Amniotic stem cell (primary cell): ENCODE data around the gene PNPLA2.

ENCODE experiments used
- DNase-seq: peaks from one replicate; lab custom pipeline; 2025; lab: John Stamatoyannopoulos, UW

PNPLA2 gene

DNA sequence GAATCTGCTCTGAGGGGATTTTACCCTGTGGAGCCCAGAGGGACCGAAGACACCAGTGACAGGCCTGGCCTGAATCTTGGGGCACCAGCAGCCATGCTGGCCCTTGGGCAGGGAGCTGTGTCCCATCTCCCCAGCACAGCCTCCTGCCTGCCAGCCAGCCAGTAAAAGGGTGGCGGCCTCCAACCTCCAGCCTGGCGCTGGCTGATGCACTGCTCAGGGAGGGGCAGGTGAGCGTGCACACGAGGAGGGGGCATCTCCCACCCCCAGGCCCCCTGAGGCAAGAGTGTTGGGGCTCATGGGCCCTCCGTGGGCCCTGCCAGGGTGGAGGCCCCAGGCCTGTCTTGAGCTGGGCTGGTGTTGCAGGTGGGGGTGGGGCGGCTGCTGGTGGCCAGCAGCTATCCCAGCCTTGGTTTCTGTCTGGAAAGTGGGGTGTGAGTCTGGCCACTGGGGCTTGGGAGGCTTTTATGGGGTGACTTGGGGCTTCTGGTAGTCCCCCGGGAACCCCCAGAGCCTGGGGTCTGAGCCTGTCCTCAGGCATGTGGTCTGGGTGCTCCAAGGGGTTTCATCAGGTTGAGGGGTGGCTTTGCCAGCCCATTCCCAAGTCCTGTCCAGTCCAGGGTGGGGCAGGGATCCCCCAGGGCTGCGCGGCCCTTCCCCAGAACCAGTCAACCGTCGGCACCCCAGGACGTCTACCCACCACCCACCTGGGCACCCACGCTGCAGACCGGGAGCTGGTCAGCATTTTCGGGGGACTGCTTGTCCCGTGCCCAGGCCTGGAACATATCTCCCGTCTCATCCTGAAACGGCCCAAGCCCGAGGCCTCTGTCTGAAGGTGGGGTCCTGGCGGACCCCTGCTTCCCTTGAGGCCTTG, 41.8 kb downstream of the PNPLA2 start:
- no peak for DNase-seq

DNA sequence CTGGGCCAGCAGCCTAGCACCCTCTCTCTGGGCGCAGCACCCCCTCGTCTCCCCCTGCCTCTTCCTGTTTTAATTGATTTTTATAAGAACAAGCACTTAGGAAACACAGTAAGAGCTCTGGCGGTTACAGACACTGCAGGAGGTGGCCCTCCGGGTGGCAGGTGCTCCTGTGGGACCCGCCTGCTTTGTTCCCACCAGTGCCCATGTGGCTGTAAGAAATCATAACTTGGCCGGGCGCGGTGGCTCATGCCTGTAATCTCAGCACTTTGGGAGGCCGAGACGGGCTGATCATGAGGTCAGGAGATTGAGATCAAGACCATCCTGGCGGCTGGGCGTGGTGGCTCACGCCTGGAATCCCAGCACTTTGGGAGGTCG, 42.4 kb downstream of the PNPLA2 start:
- no peak for DNase-seq

DNA sequence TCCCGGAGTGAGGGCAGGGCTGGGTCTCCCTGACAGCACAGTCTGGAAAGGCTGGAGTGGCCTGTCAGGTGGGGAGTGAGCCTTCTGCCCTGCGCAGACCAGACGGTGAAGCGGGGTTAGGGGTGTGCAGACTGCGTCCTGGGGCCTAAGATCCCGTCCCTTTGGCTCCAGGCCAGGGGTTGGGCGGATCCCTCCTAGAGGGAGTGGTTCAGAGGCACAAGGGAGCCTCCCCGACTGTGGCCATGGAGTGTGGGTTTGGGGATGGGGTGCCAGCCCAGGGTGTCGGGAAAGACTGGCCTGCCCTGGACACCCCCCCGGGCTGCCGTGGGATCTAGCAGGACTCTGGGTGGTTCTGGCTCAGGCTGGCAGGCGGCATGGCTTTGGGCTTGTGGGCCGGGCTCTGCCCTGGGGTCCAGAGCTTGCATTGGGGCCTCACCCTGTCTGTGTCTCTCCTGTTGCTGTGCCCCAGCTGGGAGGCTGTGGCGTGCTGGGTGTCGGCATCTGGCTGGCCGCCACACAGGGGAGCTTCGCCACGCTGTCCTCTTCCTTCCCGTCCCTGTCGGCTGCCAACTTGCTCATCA, 43.5 kb downstream of the PNPLA2 start:
- no peak for DNase-seq

DNA sequence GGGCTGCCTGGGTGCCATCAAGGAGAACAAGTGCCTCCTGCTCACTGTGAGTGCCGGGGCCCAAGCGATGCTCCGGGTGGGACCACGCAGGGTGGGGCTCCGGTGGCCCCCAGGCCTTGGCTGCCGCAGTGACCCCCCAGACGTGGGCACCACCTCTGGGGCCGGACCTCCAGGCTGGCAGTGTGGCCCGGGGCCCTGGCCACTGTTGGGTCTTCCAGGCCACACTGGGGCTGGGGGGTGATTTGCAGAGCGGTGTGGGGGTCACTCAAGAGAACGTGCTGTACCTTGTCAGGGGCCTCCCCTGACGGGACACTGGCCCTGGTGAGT, 43.9 kb downstream of the PNPLA2 start:
- DNase-seq = no peak

DNA sequence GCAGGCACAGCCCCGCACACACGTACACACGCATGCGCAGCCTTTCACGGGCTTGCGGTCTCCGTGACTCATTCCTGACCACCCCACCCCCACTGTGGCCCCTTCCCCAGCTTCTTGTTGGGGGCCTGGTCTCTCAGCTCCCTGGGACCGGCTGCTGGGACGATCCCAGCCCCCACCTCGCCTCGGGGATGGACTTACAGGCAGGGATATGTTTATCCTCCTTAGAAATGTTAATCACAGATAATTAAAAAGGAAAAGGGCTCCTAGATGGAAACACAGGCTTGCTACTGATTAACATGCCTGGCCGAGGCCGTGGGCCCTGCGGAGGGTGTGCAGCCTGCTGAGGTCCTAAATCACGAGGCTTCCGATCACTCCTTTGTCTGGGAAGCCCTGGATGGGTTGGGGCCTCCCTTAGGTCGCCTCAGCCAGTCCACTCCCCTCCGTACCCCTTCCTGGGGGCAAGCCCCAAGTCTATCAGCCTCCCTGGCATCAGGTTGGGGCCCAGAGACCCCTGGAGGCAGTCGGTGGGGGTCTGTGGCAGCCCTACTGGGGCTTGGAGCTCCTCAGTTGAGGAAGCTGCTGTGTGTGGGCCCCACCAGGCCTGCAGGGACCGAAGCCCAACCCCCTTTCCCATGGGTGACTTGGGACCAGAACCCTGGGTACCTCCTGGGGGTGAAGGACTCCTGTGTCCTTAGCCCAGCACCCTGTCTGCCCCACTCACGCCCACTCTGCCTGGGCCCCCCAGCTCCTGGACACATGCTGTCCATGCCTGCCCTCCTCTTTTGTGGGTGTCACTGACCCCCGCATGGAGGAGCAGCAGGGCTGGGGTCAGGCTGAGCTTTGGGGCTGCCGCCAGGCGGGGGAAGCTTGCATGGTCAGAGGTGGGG, 44.6 kb downstream of the PNPLA2 start:
- no peak for DNase-seq

DNA sequence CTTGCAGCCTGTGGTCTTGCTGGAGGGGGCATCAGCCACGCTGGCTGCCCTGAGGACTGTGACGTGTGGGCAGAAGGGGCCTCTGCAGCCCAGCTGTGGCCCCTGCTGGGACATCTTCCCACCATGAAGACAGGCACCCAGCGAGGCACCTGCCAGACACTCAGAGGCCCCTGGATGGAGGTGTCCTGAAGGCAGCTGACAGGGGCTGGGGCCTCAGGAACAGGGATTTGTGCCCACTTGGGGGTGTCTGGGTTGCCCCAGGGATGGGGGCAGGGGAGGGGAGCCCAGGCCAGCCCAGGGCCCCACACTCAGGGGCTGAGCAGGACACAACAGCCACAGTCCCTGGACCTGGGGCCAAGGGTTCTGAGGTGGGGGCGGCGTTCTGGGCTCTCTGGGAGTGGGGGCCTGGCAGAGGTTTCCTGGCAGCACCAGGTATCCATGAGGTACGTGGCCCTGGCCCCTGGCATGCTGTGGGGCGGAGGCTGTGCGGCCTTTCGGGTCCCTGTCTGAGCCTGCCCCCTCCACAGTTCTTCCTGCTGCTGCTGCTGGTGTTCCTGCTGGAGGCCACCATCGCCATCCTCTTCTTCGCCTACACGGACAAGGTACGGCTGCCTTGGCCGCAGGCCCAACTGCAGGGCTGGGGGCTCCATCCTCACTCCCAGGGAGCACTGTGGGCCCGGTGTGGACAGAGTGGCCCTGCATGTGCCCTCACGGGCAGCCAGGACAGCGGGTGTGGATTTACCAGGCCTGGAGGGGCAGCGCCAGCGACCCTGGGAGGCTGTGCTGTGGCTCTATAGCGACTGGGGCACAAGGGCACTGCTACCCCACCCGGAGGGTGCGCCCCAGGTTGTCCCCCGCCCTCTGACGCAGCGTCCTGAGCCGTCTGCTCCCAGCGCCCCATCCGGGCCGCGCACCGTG, 45.5 kb downstream of the PNPLA2 start:
- DNase-seq = no peak

DNA sequence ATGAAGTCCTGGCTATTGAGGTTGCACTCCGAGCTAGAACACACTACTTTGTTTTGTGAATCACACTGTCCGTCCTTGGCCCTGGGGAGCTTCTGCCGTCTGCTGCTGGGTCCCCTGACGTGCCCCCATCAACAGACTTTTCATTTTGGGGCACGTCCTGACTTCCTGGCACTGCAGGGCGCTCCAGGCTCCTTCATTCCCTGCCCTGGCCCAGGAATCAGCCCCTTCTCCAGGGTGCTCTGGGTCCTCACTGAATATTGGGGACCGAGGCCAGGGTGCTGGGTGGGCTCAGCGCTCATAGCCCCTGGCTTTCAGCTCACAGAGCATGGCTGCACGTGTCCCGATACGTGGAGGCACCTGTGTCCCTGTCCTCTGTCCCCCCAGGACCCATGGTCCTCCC, 46.2 kb downstream of the PNPLA2 start:
- DNase-seq = no peak

DNA sequence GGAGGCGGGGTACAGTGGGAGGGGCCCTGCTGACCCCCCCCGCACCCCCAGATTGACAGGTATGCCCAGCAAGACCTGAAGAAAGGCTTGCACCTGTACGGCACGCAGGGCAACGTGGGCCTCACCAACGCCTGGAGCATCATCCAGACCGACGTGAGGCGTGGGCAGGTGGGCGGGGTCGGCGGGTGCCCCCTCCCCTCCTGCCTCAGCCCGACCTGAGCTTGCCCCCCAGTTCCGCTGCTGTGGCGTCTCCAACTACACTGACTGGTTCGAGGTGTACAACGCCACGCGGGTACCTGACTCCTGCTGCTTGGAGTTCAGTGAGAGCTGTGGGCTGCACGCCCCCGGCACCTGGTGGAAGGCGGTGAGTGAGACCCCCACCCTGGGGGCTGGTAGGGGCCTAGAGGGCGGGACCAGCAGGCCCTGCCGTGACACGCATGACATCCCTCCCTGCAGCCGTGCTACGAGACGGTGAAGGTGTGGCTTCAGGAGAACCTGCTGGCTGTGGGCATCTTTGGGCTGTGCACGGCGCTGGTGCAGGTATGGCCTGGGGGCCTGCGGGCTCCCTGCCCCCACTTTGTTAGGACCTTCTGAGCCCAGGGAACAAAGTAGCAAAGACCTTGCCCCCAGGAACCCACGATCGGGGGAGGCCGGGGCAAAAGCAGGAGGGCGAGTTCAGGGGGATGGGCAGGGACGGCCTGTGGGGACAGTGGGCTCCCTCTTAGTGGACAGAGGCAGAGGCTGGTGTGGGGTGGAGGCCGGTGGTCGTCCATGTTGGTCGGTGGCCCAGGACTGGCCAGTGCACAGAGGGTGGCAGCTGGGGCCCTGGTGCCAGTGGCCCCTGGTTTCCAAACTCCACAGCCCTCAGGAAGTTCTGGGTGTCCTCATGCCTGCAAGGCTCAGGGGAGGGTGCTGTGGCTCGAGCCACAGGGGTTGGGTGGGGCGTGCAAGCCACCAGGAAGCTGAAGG, 47.0 kb downstream of the PNPLA2 start:
- no peak for DNase-seq

DNA sequence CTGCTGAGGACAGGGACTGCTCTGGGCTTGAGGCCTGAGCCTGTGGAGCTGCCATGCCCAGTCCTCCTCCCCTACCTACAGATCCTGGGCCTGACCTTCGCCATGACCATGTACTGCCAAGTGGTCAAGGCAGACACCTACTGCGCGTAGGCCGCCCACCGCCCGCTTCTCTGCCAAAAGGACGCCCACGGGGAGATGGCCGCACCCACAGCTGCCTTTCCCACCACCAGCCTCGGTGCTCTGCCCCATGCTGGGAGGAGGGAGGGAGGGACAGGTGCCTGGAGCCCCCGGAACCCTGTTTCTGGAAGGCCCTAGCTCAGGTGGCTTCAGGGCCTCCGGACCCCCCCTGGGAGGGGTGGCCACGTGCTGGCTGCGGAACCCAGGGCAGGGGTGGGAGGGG, 47.8 kb downstream of the PNPLA2 start:
- no peak for DNase-seq

DNA sequence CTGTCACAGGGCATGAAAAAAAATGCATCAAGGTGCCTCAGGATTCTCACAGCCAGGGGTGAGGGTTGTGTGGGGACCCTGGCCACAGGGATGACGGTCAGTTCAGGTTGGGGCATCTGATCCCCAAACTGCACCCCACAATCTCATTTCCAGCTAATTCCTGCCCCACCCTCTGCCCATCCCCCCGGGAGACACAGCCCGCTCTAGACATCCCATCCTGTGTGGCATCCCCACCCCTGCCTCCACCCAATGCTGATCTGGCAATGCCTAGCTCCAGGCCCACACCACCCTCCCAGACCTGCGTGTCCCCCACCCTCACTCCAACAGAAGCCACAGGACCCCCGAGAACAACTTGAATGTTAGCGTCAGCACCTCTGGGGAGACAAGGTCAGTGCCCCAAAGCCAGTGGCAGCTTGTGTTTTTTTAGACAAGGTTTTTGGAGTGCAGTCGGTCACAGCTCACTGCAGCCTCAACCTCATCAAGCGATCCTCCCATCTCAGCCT, 49.2 kb downstream of the PNPLA2 start:
- DNase-seq = no peak

DNA sequence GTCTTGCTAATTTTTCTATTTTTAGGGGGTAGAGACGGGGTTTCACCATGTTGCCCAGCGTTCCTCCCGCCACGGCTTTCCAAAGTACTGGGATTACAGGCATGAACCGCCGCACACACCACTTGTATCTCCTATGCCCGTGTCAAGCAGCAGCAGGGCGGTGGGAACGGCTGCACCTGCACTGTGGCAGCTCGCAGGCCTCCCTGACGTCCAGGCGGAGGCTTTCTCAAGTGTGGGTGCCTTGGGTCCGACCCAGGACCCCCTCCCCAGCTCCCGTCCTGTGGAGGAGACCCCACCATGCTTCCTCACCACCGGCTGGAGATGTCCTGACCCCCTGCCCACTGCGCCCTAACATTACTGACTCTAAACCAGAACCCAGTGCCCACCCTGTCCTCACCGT, 49.7 kb downstream of the PNPLA2 start:
- DNase-seq = no peak

DNA sequence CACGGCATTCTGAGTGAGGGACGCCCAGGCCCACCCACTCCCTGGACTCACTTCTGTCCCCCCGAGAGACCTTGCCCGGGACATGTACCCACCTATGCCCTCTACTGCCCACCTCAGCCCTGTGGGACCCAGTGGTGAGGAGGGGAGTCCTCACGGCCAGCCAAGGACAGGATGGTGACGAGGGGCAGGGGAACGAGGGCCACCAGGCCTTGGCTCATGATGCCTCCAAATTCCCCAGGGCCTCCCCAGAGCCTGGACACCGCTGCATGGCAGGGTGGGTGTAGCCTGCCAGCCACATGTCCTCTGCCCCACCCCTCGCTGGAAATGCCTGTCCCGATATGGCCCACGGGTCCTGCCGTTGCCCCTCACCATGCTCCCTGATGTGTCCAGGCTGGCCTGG, 50.1 kb downstream of the PNPLA2 start:
- no peak for DNase-seq

DNA sequence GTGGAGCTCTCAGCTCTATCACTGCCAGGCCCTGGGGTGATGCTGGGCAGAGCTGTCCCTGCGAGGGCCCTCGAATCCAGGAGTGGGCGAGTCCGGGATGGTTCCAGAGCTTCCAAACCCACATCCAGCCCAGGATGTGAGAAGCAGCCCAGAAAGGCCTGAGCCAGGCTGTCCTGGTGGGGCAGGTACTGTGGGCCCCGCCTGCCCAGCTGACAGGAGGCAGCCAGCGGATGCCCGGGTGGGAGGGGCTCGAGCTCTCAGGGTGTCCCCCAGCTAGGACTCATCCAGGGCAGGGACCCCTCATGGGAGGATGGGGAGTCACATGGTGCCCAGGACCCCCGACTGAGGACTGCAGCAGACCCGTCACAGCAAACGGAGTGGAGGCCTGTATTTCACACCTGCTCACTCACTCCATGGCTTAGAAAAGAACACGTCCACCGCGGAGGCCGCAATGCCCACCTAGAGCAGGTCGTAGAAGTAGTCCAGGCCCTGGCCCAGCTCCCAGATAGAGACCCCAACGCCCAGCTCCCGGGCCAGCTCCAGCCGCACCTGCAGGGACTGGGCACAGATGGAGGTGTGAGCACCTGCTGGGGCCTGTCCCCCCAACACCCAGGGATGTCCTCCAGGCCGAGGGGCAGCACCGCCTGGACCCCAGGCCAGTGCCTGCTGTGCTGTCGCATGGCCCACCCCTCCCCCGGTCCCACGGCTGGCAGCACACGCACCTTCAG, 50.8 kb downstream of the PNPLA2 start:
- DNase-seq = no peak

DNA sequence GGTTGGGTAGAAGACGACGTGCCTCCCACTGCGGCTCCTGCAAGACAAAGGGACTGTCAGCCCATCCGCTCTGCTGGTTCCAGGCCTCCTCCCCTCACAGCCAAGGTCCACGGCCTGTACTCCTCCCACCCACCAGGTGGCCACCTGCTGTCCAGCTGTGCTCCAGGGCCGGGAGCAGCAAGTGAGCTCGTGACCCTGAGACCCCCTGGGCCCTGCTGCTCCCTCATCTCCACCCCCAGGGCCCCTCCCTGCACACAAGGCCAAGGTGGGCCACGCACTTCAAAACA, 51.4 kb downstream of the PNPLA2 start:
- no peak for DNase-seq

DNA sequence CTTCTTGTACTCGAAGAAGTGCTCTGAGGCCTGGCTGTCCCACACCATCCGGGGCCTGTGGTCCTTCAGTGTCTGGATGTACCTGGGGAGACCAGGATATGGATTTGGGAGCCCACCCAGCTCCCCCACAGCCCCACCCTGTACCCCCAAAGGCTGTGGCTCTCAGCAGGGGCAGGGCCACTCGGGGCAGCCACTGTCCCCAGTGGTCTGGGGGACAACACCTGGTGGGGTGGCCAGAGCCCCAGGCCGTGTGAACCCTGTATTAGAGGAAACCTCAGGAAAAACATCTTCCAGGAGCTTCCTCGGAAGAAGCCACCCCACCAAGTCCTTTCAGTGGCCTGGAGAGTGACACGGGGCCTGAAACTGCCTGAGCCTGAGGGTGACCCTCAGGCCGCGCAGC, 51.7 kb downstream of the PNPLA2 start:
- no peak for DNase-seq

DNA sequence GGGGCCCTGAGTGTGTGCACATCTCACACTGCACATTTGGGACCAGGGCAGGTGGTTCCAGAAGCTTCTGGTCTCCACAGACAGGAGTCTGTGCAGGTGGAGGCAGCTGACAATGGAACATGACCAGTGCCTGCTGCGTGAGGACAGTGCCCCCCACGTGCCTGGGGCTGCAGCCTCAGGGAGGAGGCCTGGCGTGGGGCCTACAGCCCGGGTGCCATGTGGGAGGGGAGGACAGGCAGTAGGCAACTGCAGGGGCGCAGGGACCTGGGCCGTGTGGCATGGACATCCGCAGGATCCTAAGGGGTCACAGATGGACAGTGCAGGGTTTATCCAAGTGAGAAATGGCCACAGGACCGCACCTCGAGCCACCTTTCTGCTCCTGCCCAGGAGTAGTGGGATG, 52.8 kb downstream of the PNPLA2 start:
- no peak for DNase-seq

DNA sequence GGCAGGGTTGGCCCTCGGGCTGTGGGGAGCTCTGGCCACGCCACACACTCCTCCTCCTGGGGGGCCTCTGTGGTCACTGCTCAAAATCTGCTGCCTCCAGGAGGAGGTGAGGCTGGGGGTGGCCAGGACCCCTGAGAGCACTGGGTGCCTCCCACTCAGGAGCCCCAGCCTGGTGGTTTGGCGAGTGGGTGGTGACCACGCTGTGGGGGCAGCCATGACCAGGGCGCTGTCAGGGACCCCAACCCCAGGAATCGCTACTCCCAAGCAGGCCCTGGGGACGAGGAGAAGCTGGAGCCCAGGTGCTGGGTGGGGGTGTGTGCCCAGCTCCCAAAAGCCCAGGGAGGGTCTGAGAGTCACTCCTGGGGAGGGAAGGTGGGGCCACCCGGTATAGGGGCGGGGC, 54.1 kb downstream of the PNPLA2 start:
- no peak for DNase-seq

DNA sequence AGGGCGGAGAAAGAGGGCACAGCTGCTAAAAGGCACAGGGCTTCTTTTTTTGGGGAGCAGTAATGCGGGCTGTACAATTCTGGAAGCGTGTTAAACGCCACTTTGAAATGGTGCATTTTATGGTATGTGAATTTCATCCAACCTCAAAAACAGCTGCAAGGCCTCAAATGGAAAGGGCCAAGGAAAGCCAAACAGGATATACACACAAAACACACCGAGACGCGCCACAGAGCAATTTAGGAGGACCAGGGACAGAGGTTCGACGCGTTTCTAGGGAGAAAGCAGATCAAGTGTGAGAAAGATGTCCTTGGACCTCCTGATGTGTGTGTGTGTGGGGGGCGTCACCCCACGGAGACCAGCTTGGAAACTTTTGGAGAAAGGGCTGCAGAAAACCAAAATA, 55.0 kb downstream of the PNPLA2 start:
- no peak for DNase-seq
